ENCODE data around the gene BANP.

GRCh38 chr16:88002749-88003148 lies 51.5 kb downstream of the BANP start:
- TF ChIP-seq CTCF (IDR thresholded peaks at IDR 0.05; ENCODE audit: borderline replicate concordance, extremely low read depth, low read length, poor library complexity, severe bottlenecking) (no peak), EZH2 (IDR thresholded peaks at IDR 0.05; ENCODE audit: borderline replicate concordance, low read depth, low read length, severe bottlenecking) (no peak)
